Measurements from ENCODE around the gene CAT. TPM values are rescaled to one million over a fixed set of nuclear protein-coding genes. Genes with fewer than 3 reads are reported as not detected.

CAT gene
- total RNA-seq, 1 donor from 2014 or later = not detected

- no peaks in the 10 kb centered on the region for H3K79me2 ChIP-seq (ENCODE audit: low read depth)
- Mint-ChIP-seq H3K4me1 (no peaks in the 10 kb centered on the region), H3K9me3 (no peaks in the 10 kb centered on the region), H3K4me3 (no peak overlapping the region), H3K27ac (no peak overlapping the region), H3K27me3 (ENCODE audit: insufficient read depth, low read depth) (no peaks in the 10 kb centered on the region), H3K36me3 (no peaks in the 10 kb centered on the region)
- H3K4me2 ChIP-seq = no peak overlapping the region
- H3K9ac ChIP-seq = no peak overlapping the region
- no peaks in the 10 kb centered on the region for H3K36me3 ChIP-seq
- H3F3A ChIP-seq (ENCODE audit: low read depth) = no peaks in the 10 kb centered on the region
- H3K4me1 ChIP-seq = no peaks in the 10 kb centered on the region
- H4K20me1 ChIP-seq (ENCODE audit: low read depth) = no peaks in the 10 kb centered on the region
- no peak overlapping the region for H2AFZ ChIP-seq (replicated peaks)
- H3K9me3 ChIP-seq (ENCODE audit: low read depth) = no peaks in the 10 kb centered on the region
- no peak overlapping the region for H3K4me3 ChIP-seq
- H3K27ac ChIP-seq = no peak overlapping the region
- TF ChIP-seq CTCF (IDR thresholded peaks at IDR 0.05) (no peak), EZH2phosphoT487 (IDR thresholded peaks at IDR 0.05) (no peak), EZH2 (IDR thresholded peaks at IDR 0.05) (no peak)
- H3K27me3 ChIP-seq = no peaks in the 10 kb centered on the region
- DNase-seq (ENCODE audit: low spot score) = no peak
Measured at GRCh38 chr11:34481307-34481706, 42.6 kb downstream of the CAT start.

DNA sequence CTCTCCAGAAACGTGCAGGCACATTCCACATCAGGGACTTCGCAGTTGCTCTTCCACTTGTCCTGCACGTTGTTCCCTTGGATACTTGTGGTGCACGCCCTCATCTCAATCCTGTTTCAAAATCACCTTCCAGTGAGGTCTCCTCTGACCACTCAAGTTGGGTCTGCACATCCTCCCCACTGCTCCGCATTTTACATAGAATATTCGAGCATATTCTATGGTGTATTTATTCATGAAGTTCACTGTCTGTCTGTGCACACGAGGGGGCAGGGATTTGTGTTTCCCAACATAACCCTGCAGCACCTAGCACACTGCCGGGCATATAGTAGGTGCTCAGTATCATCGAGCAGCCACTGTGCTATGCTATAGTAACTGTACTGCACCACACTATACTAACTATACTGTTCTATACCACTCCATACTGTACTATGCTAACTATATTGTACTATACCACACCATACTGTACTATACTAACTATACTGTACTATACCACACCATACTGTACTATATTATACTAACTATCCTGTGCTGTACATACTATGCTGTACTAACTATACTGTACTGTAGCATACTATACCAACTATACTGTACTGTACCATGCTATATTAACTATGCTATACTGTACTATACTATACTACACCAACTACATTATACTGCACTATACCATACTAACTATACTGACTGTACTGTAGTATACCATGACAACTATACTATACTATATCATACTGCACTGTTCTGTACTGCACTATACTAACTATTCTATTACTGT, 44.6 kb downstream of the CAT start:
- H2AFZ ChIP-seq (replicated peaks) = no peak overlapping the region
- Mint-ChIP-seq H3K36me3 (no peaks in the 10 kb centered on the region), H3K9me3 (no peaks in the 10 kb centered on the region), H3K4me1 (no peaks in the 10 kb centered on the region), H3K4me3 (no peak overlapping the region), H3K27me3 (ENCODE audit: insufficient read depth, low read depth) (peaks cover 3% of the 10 kb centered on the region), H3K27ac (no peak overlapping the region)
- no peak overlapping the region for H3K27ac ChIP-seq
- no peaks in the 10 kb centered on the region for H3K79me2 ChIP-seq (ENCODE audit: low read depth)
- no peaks in the 10 kb centered on the region for H3K4me1 ChIP-seq
- TF ChIP-seq EZH2phosphoT487 (IDR thresholded peaks at IDR 0.05) = no peak
- TF ChIP-seq EZH2 (IDR thresholded peaks at IDR 0.05) = no peak
- no peak for TF ChIP-seq CTCF (IDR thresholded peaks at IDR 0.05)
- H4K20me1 ChIP-seq (ENCODE audit: low read depth) = no peaks in the 10 kb centered on the region
- no peak overlapping the region for H3K4me3 ChIP-seq
- H3K4me2 ChIP-seq = no peak overlapping the region
- H3K36me3 ChIP-seq = no peaks in the 10 kb centered on the region
- H3K9me3 ChIP-seq (ENCODE audit: low read depth) = no peaks in the 10 kb centered on the region
- DNase-seq (ENCODE audit: low spot score) = no peak
- H3K9ac ChIP-seq = no peak overlapping the region
- no peaks in the 10 kb centered on the region for H3K27me3 ChIP-seq
- H3F3A ChIP-seq (ENCODE audit: low read depth) = no peaks in the 10 kb centered on the region

GRCh38 chr11:34487430-34487829, 48.7 kb downstream of the CAT start:
- Histone ChIP-seq H3K9me3 (ENCODE audit: low read depth) (no peaks in the 10 kb centered on the region), H4K20me1 (ENCODE audit: low read depth) (no peaks in the 10 kb centered on the region), H3K27me3 (no peaks in the 10 kb centered on the region), H3K27ac (no peak overlapping the region), H3K9ac (no peak overlapping the region), H3K4me1 (peaks cover 14% of the 10 kb centered on the region), H3F3A (ENCODE audit: low read depth) (no peaks in the 10 kb centered on the region), H3K4me3 (no peak overlapping the region), H2AFZ (replicated peaks) (no peak overlapping the region), H3K4me2 (no peak overlapping the region), H3K36me3 (no peaks in the 10 kb centered on the region), H3K79me2 (ENCODE audit: low read depth) (no peaks in the 10 kb centered on the region)
- peaks cover 7% of the 10 kb centered on the region for H3K4me1 Mint-ChIP-seq
- no peaks in the 10 kb centered on the region for H3K36me3 Mint-ChIP-seq
- no peak overlapping the region for H3K4me3 Mint-ChIP-seq
- no peak overlapping the region for H3K27ac Mint-ChIP-seq
- TF ChIP-seq EZH2phosphoT487 (IDR thresholded peaks at IDR 0.05) (no peak), CTCF (IDR thresholded peaks at IDR 0.05) (no peak), EZH2 (IDR thresholded peaks at IDR 0.05) (no peak)
- no peaks in the 10 kb centered on the region for H3K9me3 Mint-ChIP-seq
- H3K27me3 Mint-ChIP-seq (ENCODE audit: insufficient read depth, low read depth) = peaks cover 5% of the 10 kb centered on the region
- DNase-seq (ENCODE audit: low spot score) = no peak

All from neural progenitor cell (in vitro differentiated cells).